Lower leg skin (tissue), 4 donors: ENCODE measurements around the gene LIN37. TPM values are rescaled to one million over a fixed set of nuclear protein-coding genes. Genes with fewer than 3 reads are reported as not detected.
A peak's percentile ranks its signal among the peaks of the same experiment; 100 is the strongest.

Experiments
- DNase-seq, 2 donors: peaks; one replicate each; pipeline ENCODE4 v3.0.0-alpha.2; 2019; ENCODE audit warnings: low spot score in 2 of 2
- H3K4me3 ChIP-seq: fragments of 200-600 bp; sonication (generic); 2 replicates; pipeline ENCODE4 v1.5.1; 2017; ENCODE audit warnings: mild to moderate bottlenecking, low read depth; ENCODE audit not compliant: poor library complexity, severe bottlenecking
- POLR2A ChIP-seq, 2 donors: fragments of 450-650 bp; IDR thresholded peaks; one replicate each; pipeline ENCODE4 v1.6.1; 2016 to 2017; ENCODE audit warnings: antibody characterized with exemption in 2 of 2, mild to moderate bottlenecking in 1 of 2, moderate library complexity in 1 of 2
- WGBS, 2 donors: methylation state at CpG; one replicate each; pipeline ENCODE4 v1.1.5; 2018; 5-methylcytosine and 5-hydroxymethylcytosine counted together
- intact Hi-C: fragments of 100-400 bp; cut with DNase I; formaldehyde crosslinking; loops from one replicate; pipeline ENCODE4 v1.15.0; 2023; ENCODE audit warnings: low total_unique reads
- total RNA-seq, 4 donors: library from RNA; depleted of rRNA; stranded (reverse); fragments of >200 nt; gene quantifications; one replicate each; pipeline ENCODE4 v1.1.0, GENCODE V29; 2016
- TF ChIP-seq, protein P1 (sequence below), 3 donors: fragments of 450-650 bp; IDR thresholded peaks; one replicate each; pipeline ENCODE4 v1.5.1; 2016; ENCODE audit warnings: antibody characterized with exemption in 3 of 3, mild to moderate bottlenecking in 3 of 3, moderate library complexity in 2 of 3

LIN37 gene
- 10 to 100 TPM in 2 of 4 donors, 1 to 10 TPM in 2; 4.7 to 15.0 (median 10.3) TPM for total RNA-seq

DNA sequence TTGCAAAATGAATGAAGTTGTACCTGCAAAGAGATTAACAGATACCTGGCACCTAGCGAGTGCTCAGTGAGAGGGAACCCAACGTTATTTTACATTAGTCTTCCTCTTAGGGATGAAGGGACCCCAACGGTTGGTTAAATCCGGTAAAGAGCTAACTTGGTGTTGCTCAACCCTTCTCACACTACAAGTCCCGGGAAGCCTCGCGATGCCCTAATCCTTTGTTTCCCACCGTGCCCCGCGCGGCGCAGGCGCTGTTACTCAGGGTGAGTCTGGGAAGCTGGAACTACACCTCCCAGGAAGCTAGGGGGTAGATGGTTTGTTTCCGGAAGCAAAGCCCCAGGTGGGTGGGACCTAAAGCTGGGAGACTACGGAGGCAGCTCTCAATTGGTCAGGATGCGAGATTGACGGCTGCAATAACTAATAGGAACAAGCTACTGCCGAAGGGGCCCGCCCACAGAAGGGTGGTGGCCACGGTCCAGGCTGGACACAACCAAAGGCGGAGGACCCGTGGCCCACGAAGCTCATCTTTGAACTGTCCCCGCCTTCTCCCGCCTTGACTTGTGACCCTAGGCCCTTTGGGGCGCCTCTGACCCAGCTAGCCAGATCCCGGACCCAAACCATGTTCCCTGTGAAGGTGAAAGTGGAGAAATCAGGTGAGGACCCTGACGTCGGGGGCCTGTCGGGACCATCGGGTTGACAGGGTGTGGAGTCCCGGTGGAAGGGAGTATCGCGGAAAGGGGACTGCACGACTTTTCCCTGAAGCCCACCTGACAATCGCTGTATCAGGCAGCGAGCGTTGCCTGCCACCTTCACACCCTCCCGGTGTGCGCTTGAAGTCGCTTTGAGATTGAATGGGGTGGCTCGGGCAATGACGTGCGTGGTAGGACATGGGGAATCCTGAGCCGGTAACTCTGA is at the start of gene LIN37:
LIN37 (plus strand) TSS at position 471 of the 915 bp plus-strand sequence; CDS start at position 620, 149 bp downstream.
- peak; percentile 100 for DNase-seq
- WGBS, 2 donors: 1% methylated on average over 45 of the region's 45 CpGs
- H3K4me3 ChIP-seq: peak within 1 kb of the TSS; percentile 48
- peak in 1 of 2 donors; percentile 57 for TF ChIP-seq POLR2A (IDR thresholded peaks at IDR 0.05)
- TF ChIP-seq, protein P1, sequence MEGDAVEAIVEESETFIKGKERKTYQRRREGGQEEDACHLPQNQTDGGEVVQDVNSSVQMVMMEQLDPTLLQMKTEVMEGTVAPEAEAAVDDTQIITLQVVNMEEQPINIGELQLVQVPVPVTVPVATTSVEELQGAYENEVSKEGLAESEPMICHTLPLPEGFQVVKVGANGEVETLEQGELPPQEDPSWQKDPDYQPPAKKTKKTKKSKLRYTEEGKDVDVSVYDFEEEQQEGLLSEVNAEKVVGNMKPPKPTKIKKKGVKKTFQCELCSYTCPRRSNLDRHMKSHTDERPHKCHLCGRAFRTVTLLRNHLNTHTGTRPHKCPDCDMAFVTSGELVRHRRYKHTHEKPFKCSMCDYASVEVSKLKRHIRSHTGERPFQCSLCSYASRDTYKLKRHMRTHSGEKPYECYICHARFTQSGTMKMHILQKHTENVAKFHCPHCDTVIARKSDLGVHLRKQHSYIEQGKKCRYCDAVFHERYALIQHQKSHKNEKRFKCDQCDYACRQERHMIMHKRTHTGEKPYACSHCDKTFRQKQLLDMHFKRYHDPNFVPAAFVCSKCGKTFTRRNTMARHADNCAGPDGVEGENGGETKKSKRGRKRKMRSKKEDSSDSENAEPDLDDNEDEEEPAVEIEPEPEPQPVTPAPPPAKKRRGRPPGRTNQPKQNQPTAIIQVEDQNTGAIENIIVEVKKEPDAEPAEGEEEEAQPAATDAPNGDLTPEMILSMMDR (IDR thresholded peaks at IDR 0.05): no peak
- intact Hi-C loops: no loop called here

DNA sequence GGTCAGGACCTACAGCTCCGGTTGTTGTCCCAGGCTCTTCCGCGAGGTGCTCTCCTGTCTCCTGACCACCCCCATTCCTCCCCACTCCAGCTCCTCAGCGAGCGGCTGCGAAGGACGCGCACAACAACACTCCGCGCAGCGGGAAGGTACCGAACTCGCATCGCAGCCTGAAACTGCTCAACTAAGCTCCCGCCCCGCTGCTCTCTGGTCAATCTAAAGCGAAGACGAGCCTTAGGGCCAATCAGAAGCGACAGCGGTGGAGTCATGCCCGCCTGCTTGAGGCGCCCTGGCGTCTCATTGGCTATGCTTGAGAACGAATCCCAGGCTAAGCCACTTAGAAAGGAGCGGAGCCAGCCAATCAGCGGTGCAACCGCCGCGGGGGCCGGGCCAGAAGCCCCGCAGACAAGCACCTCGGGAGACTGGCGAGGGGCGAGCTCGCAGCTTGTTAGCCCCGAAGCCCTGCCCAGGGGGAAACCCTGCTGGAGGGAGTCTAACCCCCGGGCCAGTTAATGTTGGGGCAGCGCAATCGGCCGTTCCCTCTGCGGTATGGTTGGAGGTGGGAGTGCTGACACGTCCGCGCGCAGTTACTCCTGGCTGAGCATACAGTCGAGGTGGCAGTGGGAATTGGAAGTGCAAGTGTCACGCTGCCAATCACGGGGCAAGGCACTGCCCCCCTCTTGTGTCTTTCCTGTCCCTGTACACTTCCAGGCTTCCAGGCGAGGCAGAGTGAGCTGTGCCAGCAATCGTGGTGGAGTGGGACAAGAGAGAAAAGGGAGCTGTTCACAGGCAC is 46.0 kb upstream of the LIN37 start:
- DNase-seq: peak; percentile 97 to 99
- TF ChIP-seq, protein P1 (IDR thresholded peaks at IDR 0.05): peak in 1 of 3 donors; percentile 12
- no peak for TF ChIP-seq POLR2A (IDR thresholded peaks at IDR 0.05)
- peak overlapping the region; percentile 33 for H3K4me3 ChIP-seq
- 0% methylated on average over 41 to 42 of the region's 50 CpGs for WGBS, 2 donors
- intact Hi-C loops: no loop called here

GRCh38 chr19:35703343-35703742 is 45.0 kb upstream of the LIN37 start:
- WGBS, 2 donors: 53 to 62% methylated on average over 9 of the region's 9 CpGs
- intact Hi-C loops: no loop called here
- TF ChIP-seq, protein P1 (IDR thresholded peaks at IDR 0.05): no peak
- TF ChIP-seq POLR2A (IDR thresholded peaks at IDR 0.05): no peak
- no peak overlapping the region for H3K4me3 ChIP-seq
- DNase-seq: no peak

GRCh38 chr19:35704218-35704617 is 44.2 kb upstream of the LIN37 start, which contains the start of gene ZBTB32:
TSS of gene ZBTB32 (plus strand) at chr19:35704558. CDS start at chr19:35714627, 10,069 bp downstream.
- no peak for TF ChIP-seq POLR2A (IDR thresholded peaks at IDR 0.05)
- TF ChIP-seq, protein P1 (IDR thresholded peaks at IDR 0.05): no peak
- H3K4me3 ChIP-seq: no peak within 1 kb of the TSS
- intact Hi-C loops: no loop called here
- DNase-seq: no peak
- 42 to 43% methylated on average over 19 to 24 of the region's 24 CpGs for WGBS, 2 donors

- 93 to 94% methylated on average over 1 of the region's 1 CpG for WGBS, 2 donors
- DNase-seq: no peak
- TF ChIP-seq, protein P1 (IDR thresholded peaks at IDR 0.05): no peak
- no peak for TF ChIP-seq POLR2A (IDR thresholded peaks at IDR 0.05)
- intact Hi-C loops: no loop called here
- H3K4me3 ChIP-seq: no peak overlapping the region
Observed at GRCh38 chr19:35708391-35708790, 40.0 kb upstream of the LIN37 start.
